Spleen (tissue), 7 donors: Measurements from ENCODE around the gene SGCA.

Source experiments
- POLR2A ChIP-seq, 3 donors: fragments of 450-650 bp; IDR thresholded peaks; one replicate each; pipeline ENCODE4 v1.5.1; 2017; ENCODE audit warnings: antibody characterized with exemption in 3 of 3, mild to moderate bottlenecking in 1 of 3
- POLR2AphosphoS5 ChIP-seq, 3 donors: sonication (generic); formaldehyde crosslinking; IDR thresholded peaks; one replicate each; pipeline ENCODE4 v1.5.1; 2017; ENCODE audit warnings: antibody characterized with exemption in 3 of 3
- TF ChIP-seq, protein P1 (sequence below), 11 experiments: fragments of 200-600 bp in 7 of 11; fragments of 450-650 bp in 4 of 11; sonication (generic) in 4 of 11; IDR thresholded peaks in 8 of 11; conservative IDR thresholded peaks in 3 of 11; 1 replicate in 7 of 11; 2 replicates in 4 of 11; pipeline versions ENCODE4 v1.4.0 to v1.8.0; 2016 to 2021; ENCODE audit warnings: antibody characterized with exemption in 11 of 11, inconsistent platforms in 4 of 11, mild to moderate bottlenecking in 1 of 11
- donor health status: DM: no; HTN: no; CAD: no; lungs with moderate emphysema.
- donor health status: DM: no; HTN: no; CAD: no.
- donor health status: DM: no; HTN: no; CAD: no.

DNA sequence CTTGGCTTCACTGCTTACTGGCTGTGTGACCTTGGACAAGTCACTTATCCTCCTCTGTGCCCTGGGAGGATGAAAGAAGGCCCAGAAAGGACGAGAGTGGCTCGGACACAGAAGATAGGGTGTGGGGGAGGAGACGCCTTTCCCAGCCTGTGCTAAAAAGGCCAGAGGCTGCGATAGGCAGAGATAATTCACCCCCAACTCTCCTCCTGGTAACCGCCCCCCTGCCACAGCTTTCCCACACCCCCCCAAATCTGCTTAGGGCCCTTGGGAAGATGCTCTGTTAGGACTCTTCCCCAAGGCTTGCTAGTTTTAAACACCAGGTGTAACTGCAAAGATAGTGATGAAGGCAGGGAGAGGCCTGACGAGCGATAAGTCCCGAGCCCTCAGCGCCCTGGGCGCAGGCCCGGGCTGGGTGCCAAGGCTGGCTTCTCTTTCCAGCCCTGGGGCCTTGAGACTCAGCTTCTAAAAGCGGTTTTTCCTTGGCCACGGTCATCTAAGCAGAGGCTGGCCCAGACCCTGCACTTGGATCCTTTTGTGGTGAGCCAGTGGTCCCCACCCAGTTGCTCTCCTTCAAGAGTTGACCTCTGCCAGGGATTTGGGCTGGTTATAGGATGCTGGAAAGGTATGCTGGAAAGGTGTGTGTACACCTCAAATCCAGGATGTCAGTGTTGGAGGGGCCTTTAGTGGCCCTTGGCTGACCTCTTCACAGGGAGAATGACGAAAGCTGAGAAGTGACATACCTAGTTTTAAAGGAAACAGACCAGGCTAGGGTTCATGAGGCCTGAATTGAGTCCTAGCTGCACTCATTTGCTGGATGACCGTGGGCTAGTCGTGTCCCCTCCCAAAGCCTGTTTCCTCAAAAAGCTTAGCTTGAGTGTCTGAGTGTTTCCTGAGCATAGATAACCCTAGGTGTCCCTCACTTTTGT is 11.9 kb upstream of the SGCA start:
- TF ChIP-seq, protein P1, sequence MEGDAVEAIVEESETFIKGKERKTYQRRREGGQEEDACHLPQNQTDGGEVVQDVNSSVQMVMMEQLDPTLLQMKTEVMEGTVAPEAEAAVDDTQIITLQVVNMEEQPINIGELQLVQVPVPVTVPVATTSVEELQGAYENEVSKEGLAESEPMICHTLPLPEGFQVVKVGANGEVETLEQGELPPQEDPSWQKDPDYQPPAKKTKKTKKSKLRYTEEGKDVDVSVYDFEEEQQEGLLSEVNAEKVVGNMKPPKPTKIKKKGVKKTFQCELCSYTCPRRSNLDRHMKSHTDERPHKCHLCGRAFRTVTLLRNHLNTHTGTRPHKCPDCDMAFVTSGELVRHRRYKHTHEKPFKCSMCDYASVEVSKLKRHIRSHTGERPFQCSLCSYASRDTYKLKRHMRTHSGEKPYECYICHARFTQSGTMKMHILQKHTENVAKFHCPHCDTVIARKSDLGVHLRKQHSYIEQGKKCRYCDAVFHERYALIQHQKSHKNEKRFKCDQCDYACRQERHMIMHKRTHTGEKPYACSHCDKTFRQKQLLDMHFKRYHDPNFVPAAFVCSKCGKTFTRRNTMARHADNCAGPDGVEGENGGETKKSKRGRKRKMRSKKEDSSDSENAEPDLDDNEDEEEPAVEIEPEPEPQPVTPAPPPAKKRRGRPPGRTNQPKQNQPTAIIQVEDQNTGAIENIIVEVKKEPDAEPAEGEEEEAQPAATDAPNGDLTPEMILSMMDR (IDR thresholded peaks at IDR 0.05 in 8 of 11, conservative IDR thresholded peaks at IDR 0.05 in 3 of 11), result no peak
- TF ChIP-seq POLR2A (IDR thresholded peaks at IDR 0.05) (no peak), POLR2AphosphoS5 (IDR thresholded peaks at IDR 0.05) (peak in 2 of 3 donors; percentile 36 to 42)
